HG03066 (cell line): Measurements from ENCODE around the gene KLHDC8B.

ENCODE experiments used
- ATAC-seq: cut with Tn5 transposase; IDR thresholded peaks from one replicate; pipeline ENCODE4 v1.9.1; 2021; ENCODE audit warnings: low read depth; ENCODE audit not compliant: unreplicated experiment

Gene KLHDC8B

DNA sequence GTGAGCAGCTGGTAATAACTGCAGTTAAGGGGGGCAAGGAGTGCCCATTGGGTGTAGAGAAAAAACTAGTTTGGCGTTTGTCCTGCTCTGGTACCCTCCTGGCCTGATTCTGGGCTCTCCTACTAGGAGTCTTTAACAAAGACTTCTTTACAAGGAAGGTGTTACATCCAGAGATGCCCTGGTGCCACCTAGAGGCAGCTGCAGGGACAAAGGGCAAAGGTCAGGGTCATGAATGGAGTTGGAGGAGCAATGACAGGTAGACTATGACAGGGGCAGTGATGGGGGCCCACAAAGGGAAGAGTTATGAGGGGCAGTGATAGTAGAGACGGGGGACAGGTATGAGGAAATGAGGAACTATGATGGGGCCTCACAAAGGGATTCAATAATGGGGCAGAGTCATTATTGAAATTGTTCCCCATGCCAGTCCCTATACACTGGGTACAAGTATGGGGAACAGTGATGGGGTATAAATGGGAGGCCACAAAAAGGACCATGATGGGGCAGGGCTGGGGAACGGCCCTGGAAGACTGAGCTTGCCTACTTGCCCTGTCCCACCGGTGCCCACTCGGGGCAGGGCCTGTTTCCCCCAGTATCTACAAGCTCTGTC, 13.2 kb upstream of the KLHDC8B start:
- no peak for ATAC-seq

DNA sequence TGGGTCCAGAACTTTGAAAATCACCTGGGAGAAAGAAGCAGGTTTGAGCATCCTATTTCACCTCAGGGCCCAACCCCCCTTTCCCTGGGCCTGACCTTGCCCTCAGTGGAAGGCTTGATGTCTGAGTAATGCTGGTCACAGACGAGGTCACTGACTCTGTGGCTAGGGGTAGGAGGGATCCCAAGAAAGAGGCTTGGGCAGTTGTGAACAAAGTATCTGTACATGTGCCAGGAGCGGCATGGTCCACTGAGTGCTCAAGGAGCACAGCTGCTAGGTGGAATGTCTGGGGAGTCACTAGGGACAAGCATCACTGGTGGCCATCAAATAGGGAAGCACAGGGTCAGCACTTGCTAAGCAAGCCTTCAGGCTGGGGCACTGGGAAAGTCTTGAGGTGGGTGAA, 12.6 kb upstream of the KLHDC8B start:
- ATAC-seq = no peak

DNA sequence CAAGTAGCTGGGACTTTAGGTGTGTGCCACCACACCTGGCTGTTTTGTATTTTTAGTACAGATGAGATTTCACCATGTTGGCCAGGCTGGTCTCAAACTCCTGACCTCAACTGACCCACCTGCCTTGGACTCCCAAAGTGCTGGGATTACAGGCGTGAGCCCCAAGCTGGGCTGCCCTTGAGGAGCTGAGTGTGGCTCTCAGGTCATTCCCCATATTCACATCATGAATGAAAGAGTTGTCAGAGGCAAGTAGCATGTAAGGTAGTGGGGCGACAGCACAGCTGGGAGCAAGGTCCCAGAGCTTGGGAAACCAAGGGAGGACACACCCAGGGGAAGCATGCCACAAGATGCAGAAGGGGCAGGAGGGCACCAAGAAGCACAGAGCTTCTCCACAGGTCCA, 10.2 kb upstream of the KLHDC8B start:
- no peak for ATAC-seq

DNA sequence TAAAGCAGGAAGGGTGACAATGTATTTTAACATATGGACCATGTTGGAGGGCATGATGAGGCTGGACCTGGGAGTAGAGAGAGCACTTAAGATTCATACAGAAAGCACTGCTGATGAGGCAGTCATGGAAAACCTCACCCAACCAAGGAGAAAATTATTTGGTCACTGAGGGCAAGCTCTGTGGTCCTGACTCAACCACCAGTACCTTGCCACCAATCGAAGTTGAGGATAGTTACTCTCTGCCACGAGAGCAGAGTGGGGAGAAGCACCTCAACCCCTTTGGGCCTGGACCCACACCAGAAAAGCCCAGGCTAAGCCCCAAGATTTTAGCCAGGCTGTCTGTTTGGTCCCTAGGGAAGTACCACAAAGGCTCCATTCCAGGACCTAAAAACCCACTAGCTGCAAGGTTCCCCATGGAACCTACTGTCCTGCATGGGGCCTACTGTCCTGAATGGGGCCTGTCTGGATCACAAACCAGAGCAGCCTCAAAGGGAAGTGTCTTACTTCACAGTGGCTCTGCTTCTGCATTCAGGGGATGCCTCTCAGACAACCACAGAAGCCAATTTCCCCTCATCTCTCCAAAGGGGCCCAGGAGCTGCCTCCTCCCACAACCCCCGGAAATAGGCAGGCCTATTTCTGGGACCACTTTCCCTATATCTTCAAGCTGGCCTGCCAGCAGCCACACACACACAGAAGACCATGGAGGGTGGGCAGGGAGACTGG, 9.4 kb upstream of the KLHDC8B start:
- ATAC-seq = no peak

DNA sequence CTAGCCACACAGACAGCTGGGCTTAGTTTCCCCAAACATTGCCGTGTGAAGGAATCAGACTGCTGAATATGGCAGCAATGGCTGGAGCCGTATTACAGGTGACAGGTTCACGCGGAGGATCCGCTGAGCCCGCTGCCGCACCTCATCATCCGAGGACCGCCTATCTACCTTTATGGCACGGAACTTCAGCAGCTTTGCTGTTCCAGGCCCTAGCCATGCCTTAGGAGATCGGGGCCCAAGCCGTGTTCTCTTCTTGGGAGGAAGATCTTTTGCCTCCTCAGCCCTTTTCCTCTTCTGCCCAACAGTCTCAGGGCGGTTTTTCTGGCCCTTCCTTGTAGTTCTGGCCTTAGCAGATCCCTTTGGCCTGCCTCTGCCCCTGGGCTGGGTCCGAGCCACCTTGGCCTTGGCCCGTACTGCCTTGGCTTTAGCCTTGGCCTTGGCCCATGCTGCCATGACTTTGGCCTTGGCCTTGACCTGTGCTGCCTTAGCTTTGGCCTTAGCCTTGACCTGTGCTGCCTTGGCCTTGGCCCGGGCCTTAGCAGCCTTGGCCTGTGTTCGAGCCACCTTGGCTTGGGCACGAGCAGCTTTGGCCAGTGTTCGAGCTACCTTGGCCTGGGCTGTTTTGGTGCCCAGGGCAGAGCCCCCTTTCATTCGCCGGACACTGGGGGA, 8.5 kb upstream of the KLHDC8B start:
- ATAC-seq = no peak

DNA sequence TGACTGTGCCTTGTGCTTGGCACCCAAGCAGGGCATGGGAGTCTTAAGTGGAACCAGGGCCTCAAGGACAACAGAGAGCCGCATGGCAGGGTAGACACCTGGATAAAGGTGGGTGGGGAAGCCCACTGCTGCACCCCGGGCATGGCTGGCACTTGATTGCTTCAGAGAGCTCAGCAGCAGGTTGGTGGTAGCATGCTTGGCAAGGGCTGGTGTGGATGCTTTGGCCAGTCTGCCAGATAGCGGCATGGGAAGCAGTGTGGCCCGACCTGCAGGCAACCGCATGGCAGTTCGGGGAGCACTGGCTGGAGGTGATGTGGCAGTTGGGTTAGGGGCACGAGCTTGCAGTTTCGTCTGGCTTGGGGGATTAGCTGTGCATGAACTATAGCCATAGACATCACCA, 7.8 kb upstream of the KLHDC8B start:
- ATAC-seq = no peak

DNA sequence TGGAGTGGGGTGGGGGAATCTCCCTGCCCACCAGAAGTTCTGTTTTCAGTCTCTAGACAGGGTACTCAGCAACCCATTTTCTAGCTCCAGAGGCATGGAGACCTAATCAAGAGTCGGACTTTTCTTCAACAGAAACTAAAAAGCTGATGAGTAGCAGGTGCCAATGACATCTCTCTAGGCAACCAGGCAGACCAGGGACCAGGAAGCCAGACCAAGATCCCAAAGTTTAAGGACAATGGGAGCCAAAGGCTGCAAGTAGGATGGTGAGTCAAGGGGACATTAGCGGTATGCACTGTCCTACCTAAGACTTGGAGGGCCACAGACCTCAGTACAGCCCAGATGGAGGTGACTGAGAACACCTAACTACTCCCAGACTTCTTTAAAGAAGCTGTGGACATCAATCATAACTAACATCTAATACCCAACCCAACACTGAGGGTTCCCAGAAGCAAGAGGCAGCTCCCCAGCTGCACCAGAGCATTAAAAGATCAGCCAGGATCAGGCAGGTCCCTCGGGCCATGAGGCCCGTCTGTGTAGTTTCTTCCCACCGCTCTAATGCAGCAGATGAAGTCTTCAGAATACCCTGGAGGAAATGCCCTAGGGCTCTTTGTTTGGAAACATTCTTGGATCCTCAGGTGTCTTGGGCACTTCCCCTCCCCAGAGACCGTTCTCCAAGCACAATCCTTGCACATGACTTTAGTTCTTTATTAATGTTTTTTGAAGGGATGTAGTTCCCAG, 6.2 kb upstream of the KLHDC8B start:
- no peak for ATAC-seq

DNA sequence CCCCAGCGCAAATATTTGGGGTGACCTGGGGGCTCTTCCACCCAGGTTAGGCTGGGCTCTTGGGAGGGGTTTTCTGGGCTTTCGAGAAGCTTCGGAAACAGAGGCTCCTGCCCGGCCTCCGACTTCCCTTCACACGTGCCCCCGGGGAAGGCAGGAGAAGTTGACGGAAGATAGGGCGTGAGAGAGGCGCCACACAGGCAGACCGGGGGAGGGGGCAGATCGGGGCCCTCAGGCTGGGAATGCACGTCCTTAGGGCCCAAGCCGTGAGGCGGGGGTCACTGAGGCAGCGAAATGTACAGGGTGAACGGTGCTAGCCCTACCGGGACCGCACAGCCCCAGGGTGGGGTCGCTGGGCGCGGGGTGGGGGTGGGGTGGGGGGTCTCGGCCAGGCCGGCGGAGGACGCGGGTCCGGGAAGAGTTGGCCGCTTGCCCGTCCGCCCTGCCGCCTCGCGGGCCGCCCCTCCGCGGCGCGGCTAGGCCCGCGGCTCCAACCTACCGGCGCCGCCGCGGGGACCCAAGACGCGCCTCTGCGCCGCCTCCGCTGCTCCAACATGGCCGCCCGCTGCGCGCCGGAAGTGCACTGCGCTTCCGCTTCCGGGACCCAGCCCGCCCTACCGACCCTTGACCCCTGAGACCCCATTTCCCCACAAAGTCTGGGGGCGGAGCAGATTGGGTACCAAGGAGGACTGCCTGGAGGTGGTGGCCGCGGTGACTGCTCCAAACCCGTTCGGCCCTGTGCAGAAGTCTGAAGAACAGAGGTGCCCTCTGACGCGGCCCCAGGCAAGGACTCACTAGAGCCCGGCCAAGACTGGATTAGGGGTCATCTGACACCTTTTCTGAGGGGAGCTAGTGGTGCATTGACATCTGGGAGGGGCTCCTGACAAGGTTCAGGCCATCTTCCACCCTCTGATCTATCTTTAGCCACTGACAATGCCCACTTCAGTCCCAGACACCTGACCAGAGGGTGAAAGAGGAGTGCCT, 5.3 kb upstream of the KLHDC8B start, which contains the start of gene CCDC71:
Gene CCDC71, minus strand, starts transcription at position 561 of the 981 bp plus-strand sequence. CDS start 2,123 bp downstream, outside the sequence.
- ATAC-seq = peak; percentile 46

DNA sequence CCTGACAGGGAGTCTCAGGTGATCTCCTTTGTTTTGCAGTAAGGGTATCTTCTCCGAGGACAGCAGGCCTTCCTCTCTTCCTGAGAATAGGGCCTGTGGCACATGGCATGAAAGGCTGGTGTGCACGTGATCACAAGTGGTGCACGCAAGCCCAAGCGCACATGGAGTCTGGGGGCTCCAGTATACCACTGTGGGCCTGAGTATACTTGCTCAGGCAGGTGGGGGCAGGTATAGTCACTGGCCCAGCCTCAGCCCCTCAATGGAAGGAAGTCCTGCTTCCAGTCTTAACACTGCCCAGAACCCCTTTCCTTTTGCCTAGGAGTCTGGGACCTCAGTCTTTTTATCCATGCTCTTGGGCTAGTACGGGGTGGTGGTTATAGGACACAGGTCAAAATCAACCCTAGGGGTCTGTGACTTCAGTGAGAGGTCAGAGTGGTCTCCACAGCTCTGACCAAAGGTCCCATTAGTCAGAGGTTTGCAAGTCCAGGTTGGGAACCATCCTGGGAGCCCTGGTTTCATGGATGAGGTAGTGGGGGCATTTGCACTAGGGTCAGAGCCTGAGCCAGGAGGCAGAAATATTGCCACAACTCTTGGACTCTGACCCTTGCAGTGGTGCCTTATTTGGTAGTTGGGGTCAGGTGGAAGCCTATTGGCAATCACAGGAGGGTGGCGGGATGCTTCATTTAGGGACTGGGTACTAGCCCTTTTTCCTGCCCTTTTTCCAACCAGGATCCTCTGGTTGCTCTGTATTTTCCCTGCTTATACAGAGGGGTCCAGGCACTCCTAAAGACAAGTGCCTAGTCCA, 4.4 kb upstream of the KLHDC8B start:
- ATAC-seq = no peak

DNA sequence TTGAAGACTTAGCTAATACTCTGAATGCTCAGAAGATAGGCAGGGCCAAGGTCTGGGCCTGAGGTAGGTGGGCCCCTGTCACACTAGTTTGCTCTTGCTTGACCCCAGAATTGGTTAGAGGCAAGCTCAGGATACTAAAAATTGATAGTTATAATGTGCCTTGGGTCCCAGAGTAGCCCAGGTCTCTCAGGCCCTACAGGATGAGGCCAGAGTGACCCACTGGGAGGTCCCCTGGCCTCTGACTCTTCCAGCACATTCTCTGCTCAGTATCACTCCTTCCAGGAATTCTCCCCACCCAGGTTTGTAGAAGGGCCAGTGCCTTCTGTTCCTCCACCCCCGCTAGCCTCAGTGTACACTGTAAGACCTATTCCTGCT, 667 bp upstream of the KLHDC8B start:
- ATAC-seq = no peak

DNA sequence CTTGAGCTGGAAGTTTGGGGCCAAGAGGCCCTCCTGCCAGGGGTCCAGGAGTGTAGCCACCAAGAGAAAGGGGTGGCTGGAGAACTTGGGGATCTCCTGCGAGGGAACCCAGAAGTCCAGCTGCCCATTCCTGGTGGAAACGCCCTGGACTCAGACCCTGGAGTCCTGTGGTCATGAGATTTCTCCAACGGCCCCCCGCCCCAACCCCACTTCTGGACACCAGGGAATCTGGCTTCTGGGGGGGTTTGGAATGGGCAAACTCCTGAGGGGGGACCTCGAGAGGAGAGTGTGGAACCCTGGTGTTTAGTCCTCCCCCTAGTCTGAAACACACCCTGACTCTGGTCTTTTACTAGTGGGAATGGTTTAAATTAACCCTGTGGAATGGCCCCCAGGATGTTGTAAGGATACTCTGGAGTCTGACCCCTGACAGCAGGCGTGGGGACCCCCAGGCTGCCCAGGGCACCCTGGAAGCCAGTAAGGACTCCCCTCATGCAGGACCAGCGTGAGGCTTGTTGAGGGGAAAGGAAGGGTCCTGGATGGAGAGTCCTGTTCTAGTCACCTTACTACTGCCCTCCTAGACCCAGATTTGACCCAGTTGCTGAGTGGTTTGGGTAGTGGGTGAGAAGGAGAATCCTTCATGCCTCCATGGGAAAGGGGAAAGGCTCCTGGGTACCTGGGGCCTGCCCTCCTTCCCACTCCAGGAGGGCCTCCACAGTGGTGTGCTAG, 540 bp downstream of the KLHDC8B start:
- ATAC-seq = no peak

DNA sequence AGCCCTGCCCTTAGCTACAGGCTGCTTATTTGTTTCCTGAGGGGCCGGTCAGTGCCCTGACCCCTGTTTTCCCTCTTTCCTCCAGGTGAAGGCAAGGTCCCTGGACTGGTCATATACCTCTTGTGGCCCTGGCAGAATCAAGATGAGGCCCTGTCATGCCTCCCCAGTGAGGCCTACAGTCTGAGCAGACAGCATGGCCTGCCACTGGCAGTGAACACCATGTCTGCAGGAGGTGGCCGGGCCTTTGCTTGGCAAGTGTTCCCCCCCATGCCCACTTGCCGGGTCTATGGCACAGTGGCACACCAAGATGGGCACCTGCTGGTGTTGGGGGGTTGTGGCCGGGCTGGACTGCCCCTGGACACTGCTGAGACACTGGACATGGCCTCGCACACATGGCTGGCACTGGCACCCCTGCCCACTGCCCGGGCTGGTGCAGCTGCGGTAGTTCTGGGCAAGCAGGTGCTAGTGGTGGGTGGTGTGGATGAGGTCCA, 1.2 kb downstream of the KLHDC8B start:
- ATAC-seq = no peak

DNA sequence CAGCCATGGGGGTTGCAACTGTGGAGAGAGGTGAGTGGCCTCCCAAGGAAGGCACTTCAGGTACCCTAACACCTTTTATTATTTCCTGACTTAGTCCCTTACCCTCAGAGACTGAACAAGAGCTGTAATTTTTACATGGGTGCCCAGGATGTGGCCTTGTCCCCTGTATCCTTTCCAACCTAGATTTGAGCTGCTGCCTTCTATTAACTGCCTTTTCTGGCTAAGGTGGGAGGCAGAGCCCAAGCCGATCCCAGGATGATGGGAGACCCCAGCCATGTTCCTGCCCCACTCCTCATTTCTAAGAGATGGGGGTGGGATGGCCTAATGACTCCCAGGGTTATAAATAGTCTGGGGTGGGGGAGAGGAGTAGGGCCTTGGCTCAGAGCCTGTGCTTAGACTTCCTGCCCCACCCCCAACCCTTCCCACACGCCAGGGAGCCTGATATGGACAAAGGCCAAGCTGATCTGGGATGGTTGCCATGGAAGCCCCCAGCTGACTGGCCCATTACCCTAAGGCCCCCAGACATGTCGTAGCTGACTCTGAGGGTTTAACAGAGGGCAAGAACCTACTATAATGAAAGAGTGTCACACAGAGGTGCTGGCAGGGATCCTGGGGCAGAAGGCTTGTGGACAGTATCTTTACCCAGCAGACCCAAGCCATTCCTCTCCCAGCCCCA, 1.9 kb downstream of the KLHDC8B start:
- ATAC-seq = no peak

DNA sequence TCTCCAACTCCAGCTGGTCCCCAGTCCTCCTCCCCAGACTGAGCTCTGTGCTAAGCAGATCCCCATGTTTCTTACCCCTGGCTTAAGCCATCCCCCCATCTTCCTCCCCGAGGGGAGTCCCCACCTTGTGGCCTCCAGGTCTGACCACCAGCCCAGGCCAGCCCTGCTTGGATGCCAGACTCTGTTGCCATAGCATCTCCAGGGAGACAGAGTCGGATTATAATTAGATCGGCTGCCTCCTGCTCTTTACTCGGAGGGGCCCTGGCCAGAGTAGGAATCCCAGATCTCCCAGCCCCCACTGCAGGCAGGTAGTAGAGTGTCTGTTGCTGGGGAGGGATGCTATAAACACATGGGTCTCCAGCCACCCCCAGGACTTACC, 2.4 kb downstream of the KLHDC8B start:
- no peak for ATAC-seq

DNA sequence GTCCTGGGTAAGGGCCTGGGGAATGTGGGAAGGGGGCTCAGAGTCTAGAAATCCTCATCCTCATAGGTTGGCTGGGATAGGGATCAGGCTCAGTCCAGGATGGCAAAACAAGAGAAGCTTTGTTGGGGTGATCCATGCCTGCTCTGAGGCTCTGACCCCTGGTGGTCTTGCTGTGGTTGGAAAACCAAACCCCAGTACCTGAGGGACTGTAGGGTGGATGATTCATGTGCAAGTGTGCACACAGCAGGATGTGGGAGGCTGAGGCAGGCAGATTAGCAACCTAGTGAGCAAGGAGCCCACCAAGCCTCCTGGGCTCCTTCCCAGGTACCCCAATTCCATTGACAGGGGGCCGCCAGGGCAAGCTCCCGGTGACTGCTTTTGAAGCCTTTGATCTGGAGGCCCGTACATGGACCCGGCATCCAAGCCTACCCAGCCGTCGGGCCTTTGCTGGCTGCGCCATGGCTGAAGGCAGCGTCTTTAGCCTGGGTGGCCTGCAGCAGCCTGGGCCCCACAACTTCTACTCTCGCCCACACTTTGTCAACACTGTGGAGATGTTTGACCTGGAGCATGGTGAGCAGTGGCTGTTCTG, 3.1 kb downstream of the KLHDC8B start:
- ATAC-seq = no peak

DNA sequence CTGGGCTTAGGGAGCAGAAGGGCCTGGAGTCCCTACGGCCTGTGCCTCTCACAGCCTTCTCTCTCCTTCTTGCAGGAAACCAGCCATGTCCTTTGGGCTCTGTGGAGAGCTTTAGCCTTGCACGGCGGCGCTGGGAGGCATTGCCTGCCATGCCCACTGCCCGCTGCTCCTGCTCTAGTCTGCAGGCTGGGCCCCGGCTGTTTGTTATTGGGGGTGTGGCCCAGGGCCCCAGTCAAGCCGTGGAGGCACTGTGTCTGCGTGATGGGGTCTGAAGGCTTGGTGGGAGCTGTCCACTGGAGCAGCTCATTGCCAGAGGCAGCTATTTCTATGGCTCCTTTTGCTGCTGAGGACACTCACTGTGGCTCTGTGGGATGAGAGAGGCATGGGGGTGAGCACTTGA, 4.1 kb downstream of the KLHDC8B start:
- no peak for ATAC-seq

DNA sequence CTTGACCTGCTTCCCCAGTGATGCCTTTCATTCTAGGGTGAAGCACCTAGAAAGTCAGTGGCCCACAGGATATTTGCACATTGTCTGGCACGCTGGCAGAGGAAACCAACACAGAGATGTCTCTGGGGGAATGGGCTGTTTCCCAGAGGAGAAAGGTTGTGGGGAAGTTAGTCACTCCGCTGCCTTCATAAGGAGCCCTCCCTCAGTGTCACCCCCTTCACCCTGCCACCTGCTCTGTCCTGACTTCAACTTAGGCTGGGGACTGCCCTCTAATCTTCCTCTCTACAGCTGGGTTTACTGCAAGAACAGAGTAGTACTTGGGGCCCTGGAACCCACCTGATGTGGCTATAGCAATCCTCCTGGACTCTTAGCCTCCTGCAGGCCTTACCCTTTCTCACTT, 5.7 kb downstream of the KLHDC8B start:
- ATAC-seq = no peak

DNA sequence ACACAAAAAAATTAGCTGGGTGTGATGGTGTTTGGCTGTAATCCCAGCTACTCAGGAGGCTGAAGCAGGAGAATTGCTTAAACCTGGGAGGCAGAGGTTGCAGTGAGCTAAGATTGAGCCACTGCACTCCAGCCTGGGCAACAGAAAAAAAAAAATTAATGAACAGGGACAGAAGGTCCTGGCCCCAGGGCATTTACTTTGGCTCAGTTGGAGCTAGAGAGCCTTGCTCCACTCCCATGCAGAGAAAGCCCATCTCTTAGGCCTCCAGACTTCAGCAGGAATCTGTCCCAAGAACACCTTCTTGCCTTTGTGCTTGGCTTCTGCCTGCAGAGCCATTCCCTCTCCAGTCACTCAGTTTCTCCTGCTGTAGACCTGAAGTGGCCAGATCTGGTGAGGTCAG, 8.7 kb downstream of the KLHDC8B start:
- ATAC-seq = no peak
